Measurements from ENCODE around the gene BBS12.
A peak's percentile ranks its signal among the peaks of the same experiment; 100 is the strongest.

The BBS12 gene

DNA sequence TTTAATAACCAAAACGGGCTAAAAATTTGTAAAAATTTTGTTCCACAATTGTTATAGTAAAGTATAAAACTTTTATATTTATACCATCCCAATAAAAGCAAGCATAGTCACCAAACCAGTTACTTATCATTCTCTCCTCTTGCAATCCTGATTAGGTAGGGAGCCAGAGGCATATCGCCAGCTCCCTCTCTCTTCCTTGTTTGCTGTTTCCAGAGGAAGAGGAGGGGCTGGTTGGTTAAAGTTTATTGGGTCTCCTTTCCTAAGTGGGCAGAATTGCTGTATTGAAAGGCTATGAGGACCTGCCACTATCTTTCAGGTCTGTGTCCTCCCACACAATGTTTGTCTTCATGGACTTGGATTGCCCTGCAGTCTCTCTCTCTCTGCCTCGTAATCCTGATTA lies 29.6 kb upstream of the BBS12 start:
- FAIRE-seq (no peak), DNase-seq (ENCODE audit: insufficient read length) (no peak)
- TF ChIP-seq TAF1 (IDR thresholded peaks at IDR 0.05; ENCODE audit: borderline replicate concordance, low read depth, low read length) (no peak), POLR2A (IDR thresholded peaks at IDR 0.05; ENCODE audit: low read depth, low read length) (no peak), POLR2AphosphoS5 (IDR thresholded peaks at IDR 0.05; ENCODE audit: low read depth, low read length) (no peak)

GRCh38 chr4:122703868-122704267 lies 28.6 kb upstream of the BBS12 start:
- TF ChIP-seq POLR2AphosphoS5 (IDR thresholded peaks at IDR 0.05; ENCODE audit: low read depth, low read length) (no peak), POLR2A (IDR thresholded peaks at IDR 0.05; ENCODE audit: low read depth, low read length) (no peak), TAF1 (IDR thresholded peaks at IDR 0.05; ENCODE audit: borderline replicate concordance, low read depth, low read length) (no peak)
- FAIRE-seq (no peak), DNase-seq (ENCODE audit: insufficient read length) (no peak)

DNA sequence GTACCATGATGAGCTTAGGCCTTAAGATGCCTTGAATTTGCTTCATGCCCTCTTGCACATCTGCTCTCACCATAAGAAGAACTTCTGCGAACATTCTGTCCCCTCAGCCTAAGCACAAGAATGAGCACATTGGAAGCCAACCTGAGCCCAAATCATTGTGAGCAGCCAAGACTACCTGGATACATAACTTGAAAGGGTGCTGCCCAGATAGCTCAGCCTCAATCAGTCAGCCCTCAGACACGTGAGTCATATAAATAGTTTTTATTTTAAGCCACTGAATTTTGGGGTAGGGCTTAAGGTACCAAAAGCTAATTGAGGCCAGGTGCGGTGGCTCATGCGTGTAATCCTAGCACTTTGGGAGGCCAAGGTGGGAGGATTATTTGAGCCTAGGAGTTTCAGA lies 27.5 kb upstream of the BBS12 start:
- no peak for DNase-seq (ENCODE audit: insufficient read length)
- FAIRE-seq: no peak
- TF ChIP-seq POLR2AphosphoS5 (IDR thresholded peaks at IDR 0.05; ENCODE audit: low read depth, low read length) (no peak), TAF1 (IDR thresholded peaks at IDR 0.05; ENCODE audit: borderline replicate concordance, low read depth, low read length) (no peak), POLR2A (IDR thresholded peaks at IDR 0.05; ENCODE audit: low read depth, low read length) (no peak)

GRCh38 chr4:122705547-122706117 lies 26.9 kb upstream of the BBS12 start:
- FAIRE-seq (peak; percentile 73), DNase-seq (ENCODE audit: insufficient read length) (no peak)
- TF ChIP-seq TAF1 (IDR thresholded peaks at IDR 0.05; ENCODE audit: borderline replicate concordance, low read depth, low read length): no peak
- TF ChIP-seq POLR2AphosphoS5 (IDR thresholded peaks at IDR 0.05; ENCODE audit: low read depth, low read length): no peak
- TF ChIP-seq POLR2A (IDR thresholded peaks at IDR 0.05; ENCODE audit: low read depth, low read length): no peak

GRCh38 chr4:122706511-122706910 lies 26.0 kb upstream of the BBS12 start:
- FAIRE-seq (no peak), DNase-seq (ENCODE audit: insufficient read length) (no peak)
- no peak for TF ChIP-seq POLR2AphosphoS5 (IDR thresholded peaks at IDR 0.05; ENCODE audit: low read depth, low read length)
- no peak for TF ChIP-seq POLR2A (IDR thresholded peaks at IDR 0.05; ENCODE audit: low read depth, low read length)
- no peak for TF ChIP-seq TAF1 (IDR thresholded peaks at IDR 0.05; ENCODE audit: borderline replicate concordance, low read depth, low read length)

- no peak for DNase-seq (ENCODE audit: insufficient read length)
- TF ChIP-seq TAF1 (IDR thresholded peaks at IDR 0.05; ENCODE audit: borderline replicate concordance, low read depth, low read length) (no peak), POLR2A (IDR thresholded peaks at IDR 0.05; ENCODE audit: low read depth, low read length) (no peak), POLR2AphosphoS5 (IDR thresholded peaks at IDR 0.05; ENCODE audit: low read depth, low read length) (no peak)
- FAIRE-seq: no peak
Measured at GRCh38 chr4:122707497-122707896, 25.0 kb upstream of the BBS12 start.

DNA sequence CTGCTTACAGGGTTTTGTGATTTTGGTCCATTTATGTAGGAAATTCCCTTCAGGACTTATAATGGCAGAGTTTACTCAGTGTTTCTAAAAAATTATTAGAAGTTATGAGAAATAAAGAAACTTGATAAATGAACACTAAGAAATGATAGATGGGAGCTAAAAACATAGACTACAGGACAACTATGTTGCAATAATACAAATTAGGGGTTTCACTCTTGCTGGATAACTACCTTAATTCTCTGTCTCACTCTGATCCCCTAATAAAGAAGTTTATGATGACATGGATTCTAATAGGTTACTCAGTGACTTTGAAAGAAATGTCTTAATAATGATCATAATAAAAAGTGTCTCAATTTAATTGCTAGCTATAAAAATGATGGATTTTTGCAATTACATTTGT lies 23.3 kb upstream of the BBS12 start:
- TF ChIP-seq TAF1 (IDR thresholded peaks at IDR 0.05; ENCODE audit: borderline replicate concordance, low read depth, low read length) (no peak), POLR2AphosphoS5 (IDR thresholded peaks at IDR 0.05; ENCODE audit: low read depth, low read length) (no peak), POLR2A (IDR thresholded peaks at IDR 0.05; ENCODE audit: low read depth, low read length) (no peak)
- DNase-seq (ENCODE audit: insufficient read length): no peak
- no peak for FAIRE-seq

DNA sequence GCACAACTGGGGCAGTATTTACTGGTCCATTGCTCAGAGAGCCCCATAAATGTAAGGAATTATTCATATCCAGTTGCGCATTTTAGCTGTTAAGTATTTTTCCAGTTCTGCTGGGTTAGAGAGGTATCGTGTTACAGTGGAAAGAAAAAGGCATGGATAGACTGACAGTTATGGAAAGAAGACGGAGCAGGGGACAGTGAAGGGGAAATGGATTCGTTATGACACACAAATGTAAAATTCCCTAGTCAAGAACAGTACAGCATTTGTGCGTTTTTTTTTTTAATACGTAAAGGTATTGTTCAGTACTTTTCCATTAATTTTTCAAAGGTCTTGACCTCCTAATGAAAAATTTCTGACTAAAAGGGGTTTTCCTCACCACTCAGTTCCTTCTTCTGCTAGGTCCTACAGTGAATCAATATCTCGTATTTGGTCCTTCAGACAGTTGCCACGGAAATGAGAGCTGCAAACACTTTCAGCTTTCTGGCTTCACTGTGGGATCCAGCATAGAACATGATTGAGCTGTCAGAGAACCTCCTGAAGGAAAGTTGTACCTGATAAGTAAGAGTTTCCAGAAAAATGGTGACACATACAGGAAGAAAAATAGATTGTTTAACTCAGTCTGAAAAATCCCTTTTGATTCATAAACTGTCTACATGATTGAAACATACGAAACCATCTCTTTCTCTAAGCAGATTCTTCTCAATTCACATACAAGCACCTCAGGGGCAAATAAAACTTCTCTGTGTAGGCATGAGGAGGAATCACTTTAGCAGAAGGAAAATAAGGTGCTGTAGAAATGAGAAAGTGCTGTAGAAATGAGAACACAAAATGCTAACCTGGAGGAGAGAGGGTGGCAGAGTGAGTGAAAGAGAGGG lies 21.8 kb upstream of the BBS12 start:
- TF ChIP-seq POLR2A (IDR thresholded peaks at IDR 0.05; ENCODE audit: low read depth, low read length): no peak
- TF ChIP-seq POLR2AphosphoS5 (IDR thresholded peaks at IDR 0.05; ENCODE audit: low read depth, low read length): no peak
- no peak for TF ChIP-seq TAF1 (IDR thresholded peaks at IDR 0.05; ENCODE audit: borderline replicate concordance, low read depth, low read length)
- FAIRE-seq: no peak
- no peak for DNase-seq (ENCODE audit: insufficient read length)

DNA sequence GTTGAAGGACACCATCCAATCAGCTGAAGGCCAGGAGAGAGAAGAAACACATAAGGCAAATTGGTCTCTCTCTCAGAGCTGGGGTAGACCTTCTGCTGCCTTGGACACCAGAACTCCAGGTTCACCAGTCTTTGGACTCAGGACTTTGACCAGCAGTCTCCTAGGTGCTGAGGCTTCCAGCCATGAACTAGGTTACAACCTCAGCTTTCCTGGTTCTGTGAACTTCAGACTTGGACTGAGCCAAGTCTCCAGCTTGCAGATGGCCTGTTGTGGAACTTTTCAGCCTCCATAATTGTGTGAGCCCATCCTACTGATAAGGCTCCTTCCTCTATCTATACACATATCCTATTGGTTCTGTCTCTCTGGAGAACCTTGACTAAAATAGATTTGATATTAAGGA lies 20.6 kb upstream of the BBS12 start:
- FAIRE-seq (peak; percentile 17), DNase-seq (ENCODE audit: insufficient read length) (no peak)

DNA sequence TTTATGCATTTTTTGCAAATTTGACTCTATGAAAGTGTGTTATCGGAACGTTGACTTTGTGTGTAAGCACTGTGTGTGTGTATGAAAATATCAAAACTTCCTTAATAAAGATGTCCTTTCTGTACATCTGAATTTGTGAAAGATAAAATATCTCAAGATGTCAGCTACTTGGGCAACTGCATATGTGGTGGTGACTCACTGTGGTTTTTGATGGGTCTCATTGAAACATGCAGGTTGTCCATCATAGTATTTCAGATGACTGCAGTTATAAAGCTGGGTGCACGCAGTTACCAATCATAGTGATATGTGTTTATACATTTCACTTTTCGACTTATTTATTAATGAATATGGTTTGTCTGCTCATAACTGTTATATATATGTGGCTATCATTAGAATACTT lies 19.7 kb upstream of the BBS12 start:
- FAIRE-seq (no peak), DNase-seq (ENCODE audit: insufficient read length) (no peak)
- no peak for TF ChIP-seq TAF1 (IDR thresholded peaks at IDR 0.05; ENCODE audit: borderline replicate concordance, low read depth, low read length)
- TF ChIP-seq POLR2AphosphoS5 (IDR thresholded peaks at IDR 0.05; ENCODE audit: low read depth, low read length): no peak
- TF ChIP-seq POLR2A (IDR thresholded peaks at IDR 0.05; ENCODE audit: low read depth, low read length): no peak

More for the DNA sequence above, 20.6 kb upstream of the BBS12 start:
- TF ChIP-seq POLR2A (IDR thresholded peaks at IDR 0.05; ENCODE audit: low read depth, low read length) (no peak), POLR2AphosphoS5 (IDR thresholded peaks at IDR 0.05; ENCODE audit: low read depth, low read length) (no peak), TAF1 (IDR thresholded peaks at IDR 0.05; ENCODE audit: borderline replicate concordance, low read depth, low read length) (no peak)

DNA sequence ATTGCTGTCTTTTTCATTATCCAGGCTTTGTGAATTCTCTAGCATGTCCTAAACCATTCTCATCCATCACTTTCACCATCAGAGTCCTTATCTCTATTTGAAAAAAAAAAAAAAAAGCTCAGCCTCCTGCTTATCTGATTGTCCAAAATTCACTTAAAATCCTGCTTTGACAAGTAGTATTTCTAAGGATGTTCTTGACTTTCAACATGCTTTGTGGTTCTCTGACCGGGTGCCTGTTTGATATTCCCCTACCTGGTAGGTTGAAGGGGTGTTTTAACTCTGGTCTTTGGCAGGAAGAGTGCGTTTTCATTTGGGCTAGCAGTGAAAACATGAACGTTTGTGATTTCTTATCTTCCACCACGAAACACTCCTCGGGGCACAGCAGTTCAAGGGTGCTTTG lies 17.3 kb upstream of the BBS12 start:
- no peak for FAIRE-seq
- TF ChIP-seq POLR2AphosphoS5 (IDR thresholded peaks at IDR 0.05; ENCODE audit: low read depth, low read length) (no peak), POLR2A (IDR thresholded peaks at IDR 0.05; ENCODE audit: low read depth, low read length) (no peak), TAF1 (IDR thresholded peaks at IDR 0.05; ENCODE audit: borderline replicate concordance, low read depth, low read length) (no peak)
- DNase-seq (ENCODE audit: insufficient read length): no peak
